Measurements from ENCODE around the gene VIT.
A peak's percentile ranks its signal among the peaks of the same experiment; 100 is the strongest.

The VIT gene

DNA sequence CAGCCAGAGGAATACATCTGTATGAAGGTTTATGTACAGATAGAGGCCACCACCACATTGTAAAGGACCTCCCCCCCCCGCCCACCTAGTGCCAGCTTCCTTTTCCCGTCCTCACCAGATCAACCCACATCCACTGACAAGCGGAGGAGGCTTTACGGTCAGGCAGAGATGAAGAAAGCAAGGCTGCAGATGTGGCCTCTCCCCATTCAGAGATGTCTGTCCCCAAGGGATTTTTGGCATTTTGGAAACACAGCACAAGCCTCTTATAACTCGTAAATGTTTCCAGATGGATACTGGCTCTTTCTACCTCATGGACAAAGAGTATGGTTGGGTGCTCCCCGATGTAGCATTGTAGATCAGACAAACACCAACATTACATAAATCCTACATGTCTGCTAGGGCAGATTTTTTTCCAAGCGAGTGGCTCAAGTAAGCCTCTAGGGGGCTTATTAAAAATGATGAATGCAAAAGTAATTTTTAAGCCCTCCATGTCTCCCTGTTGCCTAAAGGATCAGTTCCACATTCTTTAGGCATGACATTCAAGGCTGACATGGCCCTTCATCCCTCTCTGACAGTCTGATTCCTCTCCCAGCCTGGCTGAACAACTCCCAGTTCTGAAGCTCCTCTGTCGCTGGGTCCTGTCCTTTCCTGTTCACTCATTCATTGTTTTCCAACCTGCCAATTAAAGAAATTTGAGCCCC lies 11.7 kb downstream of the VIT start:
- no peak for DNase-seq

DNA sequence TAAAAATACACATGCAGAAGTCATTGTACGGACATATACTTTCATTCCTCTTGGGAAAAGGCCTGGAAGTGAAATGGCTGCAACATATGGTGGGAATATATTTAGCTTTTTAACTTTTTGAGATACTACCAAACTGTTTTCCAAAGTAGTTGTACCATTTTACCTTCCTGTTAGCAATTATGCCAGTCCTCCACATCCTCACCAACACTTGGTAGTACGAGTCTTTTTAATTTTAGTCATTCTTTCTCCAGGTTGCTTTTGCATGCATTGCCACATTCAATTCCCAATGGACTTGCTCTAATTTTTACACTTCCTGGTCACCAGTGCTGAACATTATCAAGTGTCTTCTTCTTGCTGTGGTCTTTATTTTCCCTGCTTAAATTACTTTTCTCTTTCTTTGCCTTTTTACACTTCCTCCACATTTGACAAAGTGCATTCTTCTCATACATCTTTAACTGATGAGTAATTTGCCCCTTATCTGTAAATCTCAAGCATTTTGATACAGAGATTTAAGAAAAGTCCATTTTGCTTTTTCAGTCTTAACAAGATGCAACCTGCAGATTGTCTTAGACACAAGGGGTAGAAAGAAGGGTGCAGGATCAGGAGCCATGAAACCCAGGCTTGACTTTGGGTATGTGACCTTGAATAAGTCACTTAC lies 14.5 kb downstream of the VIT start:
- DNase-seq = no peak

DNA sequence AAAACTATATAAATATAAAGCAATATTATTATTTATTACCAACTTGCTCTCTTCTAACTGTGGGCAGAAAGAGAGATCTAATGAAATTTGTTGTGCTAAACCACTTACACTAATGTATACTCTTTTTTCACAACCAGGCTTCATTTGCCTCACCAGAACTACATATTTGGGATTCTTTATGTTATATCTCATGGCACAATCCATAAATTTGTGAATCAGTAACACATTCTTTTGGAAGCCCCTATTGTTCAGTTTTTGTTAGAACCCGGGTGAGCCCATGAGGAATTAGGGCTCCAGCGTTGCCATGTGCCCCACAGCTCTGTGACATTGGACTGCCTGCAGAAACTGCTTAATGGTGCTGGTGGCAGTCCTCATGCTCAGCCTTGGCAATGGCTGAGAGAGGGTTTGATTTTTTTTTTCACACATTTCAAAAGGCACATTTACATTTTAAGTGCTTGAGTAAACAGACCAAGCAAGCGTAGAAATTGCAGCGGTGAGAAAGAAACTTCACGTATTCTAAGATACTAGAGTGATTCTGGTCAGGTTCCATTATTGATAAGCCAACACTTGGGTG lies 15.3 kb downstream of the VIT start:
- no peak for DNase-seq

DNA sequence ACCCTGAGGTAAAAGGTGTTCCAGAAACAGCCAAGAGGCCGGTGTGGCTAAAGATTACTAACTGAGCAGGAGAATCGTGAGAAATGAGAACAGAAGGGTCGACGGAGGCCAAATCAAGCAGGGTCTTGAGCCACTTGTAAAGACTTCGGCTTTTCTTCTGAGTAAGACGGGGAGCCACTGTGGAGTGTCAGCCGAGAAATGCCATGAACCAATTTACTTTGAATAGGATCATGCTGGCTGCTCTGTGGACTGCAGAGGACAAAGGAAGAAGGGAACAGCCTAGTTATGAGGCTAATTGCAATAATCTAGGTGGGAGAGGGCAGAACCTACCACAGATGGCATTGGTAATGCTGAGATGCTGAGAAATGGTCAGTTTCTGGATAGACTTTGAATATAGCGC lies 16.8 kb downstream of the VIT start:
- no peak for DNase-seq

DNA sequence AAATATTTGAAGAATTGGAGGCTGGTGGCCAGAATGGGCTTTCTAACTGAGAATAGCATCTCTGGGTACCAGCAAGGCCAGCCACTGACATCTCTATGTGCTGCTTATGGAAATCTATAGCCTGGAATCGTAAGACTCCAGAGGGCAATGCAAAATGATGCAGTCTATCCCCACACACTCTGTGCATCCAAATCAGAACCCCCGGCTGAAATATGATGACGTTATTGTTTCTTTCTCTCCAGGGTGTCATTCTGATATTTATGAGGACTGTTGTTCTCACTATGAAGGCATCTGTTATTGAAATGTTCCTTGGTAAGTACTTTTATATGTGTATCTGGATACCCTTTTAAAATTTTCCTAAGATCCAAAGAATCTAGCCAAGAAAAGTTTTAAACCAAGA lies 19.6 kb downstream of the VIT start:
- no peak for DNase-seq

DNA sequence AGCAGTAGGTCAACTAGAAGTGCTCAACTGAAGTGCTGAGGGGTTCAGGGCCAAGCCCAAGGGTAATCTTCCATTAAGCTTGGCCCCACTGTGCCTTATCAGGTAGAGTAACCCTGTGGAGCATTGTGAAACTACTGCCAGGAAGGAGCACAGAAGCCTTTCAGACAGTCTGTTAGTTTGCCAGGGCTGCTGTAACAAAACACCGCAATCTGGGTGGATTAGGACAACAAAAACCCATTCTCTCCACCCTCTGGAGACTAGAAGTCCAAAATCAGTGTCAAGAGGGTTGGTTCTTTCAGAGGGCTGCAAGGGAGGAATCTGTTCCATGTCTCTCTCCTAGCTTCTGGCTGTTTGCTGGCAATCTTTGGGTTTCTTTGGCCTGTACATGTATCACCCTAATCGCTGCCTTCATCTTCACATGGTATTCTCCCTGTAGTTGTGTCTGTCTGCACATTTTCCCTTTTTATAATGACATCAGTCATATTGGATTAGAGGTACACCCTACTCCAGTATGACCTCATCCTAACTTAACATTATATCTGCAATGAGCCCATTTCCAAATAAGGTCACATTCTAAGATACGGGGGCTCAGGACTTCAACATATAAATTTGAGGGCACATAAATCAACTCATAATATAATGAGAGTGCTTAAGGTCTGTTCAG lies 21.2 kb downstream of the VIT start:
- DNase-seq = no peak

DNA sequence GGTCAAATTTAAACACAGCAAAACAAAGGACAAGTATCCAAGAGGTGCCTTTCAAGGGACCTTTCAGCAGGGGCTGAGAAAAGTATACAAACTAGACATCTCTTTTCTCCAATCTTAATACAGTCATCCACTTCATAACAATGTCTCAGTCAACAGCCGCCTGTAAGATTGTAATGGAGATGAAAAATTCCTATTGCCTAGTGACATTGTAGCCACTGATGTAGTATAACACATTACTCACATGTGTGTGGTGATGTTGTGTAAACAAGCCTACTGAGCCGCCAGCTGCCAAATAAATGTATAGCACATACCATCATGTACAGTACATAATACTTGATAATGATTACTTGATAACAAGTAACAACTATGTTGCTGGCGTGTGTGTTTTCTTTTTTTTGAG lies 31.0 kb downstream of the VIT start:
- no peak for DNase-seq

DNA sequence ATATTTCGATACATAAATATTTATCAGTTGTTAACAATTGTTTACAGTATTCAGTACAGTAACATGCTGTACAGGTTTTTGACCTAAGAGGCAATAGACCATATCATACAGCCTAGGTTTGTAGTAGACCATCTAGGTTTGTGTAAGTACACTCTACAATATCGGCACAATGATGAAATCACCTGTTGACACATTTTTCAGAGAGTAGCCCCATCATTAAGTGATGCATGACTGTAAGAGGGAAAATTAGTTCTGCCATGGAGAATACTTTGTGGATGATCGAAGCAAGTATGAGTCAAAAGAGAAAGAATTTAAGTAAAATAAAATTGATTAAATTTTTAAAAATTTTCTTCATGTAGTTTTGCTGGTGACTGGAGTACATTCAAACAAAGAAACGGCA lies 32.6 kb downstream of the VIT start:
- no peak for DNase-seq

DNA sequence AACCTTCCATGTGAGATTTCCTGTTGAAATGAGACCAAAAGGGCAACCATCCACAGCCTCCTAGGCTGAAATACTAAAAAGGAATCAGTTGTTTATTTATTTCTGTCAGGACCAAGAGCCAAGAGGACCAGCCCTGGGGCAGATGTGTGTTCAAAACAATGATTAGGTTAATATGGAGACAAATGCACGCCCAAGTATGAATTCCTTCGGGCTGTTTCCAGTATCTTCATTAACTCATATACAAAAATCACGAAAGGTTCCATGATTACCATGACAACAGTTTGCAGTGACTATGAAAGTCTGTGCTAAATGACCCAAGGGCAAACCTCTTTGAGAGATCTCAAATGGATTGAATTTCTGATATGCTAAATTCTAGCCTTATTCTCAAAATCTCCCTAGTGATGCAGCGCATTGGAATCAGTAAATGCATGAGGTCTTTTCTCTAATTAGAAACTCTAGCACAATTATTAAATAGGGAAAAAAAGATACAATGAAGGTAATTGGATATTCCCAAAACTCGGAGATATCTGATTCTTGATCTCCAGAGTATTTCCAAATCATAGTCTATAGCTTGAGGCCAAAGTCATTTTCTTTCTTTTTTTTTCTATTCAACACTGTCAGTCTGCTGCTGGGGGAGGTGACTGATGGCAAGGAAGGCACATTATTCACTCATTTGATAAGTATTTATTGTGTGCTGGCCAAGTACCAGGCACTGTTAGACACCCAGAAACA lies 35.6 kb downstream of the VIT start:
- DNase-seq = no peak

DNA sequence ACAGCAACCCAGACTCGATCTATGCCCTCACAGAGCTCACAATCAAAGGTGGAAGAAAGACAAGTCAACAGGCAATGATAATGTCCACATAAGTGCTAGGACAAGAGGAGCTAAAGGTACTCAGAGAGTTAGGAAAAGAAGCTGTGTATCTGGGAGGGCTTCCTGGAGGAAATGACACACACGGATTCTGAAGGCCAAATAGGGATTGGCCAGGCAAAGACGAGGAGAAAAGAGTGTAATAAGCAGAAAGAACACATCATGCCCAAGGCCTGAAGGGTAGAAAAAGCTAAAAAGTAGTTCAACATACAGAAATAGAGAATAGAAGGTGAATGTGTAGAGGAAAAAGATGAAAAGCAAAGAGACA lies 36.1 kb downstream of the VIT start:
- no peak for DNase-seq

DNA sequence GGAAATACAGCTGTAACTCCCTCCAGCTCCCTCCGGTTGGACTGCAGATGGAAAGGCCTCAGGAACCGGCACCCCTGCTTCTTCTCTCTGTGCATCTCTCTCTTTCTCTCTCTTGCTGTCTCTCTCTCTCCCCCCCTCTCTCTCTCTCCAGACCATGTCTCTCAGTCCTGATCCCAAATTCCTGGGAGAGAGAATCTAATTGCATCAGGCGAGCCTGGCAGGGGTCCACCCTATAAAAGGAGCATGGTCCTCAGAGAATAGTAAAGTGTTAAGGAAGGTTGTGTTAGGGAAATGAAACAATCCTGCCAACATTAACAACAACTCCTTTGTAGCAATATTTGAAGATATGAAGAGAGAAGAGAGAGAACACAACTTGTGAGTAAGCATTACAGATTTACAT lies 36.7 kb downstream of the VIT start:
- DNase-seq = no peak

DNA sequence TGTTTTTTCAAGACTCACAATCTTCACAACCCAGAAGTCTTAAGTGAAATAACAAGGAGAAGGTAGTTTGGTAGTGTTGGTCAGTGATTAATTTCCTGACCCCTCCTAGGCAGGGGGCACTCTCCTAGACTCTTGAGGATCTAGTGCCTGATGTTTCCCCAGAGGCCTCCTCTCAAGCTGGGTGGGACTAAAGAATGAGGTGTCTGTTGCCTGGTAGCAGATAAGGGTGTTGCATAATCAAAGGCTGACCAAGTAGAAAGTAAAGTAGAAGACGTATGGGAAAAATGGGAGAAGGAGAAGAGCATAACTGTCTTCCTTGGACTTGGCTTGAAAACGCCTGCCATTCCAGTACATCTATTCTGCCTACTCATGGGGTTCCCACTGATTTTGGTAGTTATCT lies 37.8 kb downstream of the VIT start:
- no peak for DNase-seq

DNA sequence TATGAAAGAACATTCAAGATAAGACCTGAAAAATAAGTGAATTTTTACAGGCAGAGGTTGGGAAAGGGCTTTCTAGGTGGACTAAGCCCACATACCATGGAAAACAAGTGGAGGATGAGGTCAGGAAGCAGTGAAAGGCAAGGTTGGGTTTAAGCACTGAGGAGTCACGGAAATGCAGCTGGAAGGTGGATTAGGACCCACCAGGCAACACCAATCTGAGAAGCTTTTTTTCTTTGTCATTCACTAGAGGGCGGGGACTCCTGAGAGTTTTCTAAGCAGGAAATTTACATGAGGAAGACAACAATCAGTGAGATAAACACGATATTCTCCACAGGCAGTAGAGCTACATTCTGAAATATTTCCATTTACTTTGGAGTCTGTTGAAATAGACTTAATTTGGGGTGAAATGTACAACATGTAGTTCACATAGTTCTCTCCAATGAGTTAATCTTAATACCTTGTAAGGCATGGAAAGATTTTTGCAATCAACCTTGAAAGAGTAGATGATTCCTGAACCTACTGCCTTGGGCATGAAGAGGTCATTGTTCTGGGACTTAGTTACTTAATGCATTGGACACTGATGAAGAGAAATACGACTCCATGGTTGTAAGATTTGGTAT lies 40.7 kb downstream of the VIT start:
- no peak for DNase-seq

DNA sequence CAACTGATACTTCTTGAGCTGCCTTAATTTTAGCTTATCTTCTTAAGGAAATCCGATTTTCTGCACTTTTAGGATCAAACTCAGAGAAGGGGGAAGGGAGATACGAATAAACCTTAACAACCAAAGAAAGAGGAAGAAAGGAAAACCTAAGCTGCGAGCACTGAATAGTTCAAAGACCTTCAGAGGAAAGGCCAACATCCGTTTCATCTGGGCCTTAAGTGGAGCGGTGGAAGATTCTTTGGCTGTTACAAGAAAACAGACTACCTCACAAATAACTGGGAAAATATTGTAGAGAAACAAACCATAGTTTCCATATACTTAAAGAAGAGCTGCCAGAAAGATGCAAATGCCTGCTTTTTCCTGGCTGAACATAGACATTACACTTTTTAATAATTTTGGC lies 43.6 kb downstream of the VIT start:
- no peak for DNase-seq

DNA sequence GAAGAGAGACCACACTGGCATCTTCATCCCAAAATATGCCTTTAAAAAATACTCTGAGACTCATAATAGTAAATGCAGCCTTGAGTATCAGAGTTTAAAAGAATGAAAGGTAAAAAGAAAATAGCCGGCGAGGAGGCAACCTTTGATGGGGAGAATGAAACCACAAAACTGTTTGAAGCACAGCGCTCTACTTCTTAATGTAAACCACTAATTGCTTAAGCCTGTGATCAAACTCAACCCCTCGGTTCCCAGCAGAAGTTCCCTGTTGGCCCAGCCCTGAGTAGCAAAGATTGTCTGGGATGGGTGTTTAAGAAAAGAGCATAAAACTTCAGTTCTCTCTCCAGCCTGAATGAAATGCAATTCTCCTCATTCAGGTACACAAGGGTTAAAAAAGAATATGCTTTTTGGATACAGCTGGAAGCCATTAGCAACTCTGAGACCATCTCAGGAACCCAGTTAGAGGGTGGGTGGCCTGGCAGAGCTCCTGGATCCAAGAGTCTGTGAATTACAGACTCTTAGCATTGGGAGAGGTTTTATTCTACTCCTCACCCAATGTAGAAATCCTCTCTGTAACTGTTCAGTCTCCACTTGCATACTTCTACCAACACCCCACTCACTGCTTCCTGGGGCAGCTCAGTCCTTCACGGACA lies 44.8 kb downstream of the VIT start:
- DNase-seq = no peak

DNA sequence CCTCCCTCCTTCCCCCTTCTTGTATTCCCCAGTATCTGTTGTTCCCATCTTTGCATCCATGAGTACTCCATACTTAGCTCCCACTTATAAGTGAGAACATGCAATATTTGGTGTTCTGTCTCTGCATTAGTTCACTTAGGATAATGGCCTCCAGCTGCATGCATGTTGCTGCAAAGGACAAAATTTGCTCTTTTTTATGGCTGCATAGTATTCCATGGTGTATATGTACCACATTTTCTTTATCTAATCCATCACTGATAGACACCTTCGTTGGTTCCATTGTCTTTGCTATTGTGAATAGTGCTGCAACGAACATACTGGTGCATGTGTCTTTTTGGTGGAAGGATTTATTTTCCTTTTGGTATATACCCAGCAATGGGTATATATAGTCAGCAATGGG lies 47.4 kb downstream of the VIT start:
- no peak for DNase-seq

DNA sequence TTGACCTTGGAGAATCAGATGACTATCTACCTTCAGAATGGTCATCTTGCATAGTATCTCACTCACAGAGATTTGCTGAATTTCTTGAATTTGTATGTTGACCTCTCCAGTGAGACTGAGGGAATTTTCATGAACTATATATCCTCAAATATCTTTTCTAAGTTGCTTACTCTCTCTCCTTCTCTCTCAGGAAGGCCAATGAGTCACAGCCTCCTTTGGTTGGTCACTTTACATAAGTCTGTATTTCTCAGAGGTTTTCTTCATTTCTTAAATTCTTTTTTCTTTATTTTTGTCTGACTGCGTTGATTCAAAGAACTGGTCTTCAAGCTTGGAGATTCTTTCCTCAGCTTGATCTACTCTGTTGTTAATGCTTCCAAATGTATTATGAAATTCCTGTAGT lies 51.7 kb downstream of the VIT start:
- DNase-seq = no peak

DNA sequence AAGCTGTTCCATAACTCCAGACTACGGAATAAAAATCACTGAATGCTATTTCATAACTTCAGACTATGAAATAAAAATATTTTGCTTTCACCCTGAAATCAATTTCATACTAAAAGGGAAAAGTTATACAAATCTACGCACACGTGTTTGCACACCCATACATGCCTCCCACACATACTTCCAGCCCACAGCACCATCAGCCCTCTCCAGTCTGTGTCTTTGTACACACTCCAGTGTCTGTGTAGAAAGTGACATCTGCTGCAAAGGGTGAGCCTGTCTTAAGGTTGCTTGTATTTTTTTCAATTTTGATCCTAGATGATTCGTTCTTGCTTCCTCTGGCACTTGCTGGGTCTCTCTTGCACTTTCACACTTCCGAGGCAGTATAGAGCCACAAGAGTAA lies 53.6 kb downstream of the VIT start:
- DNase-seq = peak in 1 of 56 donors; percentile 1

DNA sequence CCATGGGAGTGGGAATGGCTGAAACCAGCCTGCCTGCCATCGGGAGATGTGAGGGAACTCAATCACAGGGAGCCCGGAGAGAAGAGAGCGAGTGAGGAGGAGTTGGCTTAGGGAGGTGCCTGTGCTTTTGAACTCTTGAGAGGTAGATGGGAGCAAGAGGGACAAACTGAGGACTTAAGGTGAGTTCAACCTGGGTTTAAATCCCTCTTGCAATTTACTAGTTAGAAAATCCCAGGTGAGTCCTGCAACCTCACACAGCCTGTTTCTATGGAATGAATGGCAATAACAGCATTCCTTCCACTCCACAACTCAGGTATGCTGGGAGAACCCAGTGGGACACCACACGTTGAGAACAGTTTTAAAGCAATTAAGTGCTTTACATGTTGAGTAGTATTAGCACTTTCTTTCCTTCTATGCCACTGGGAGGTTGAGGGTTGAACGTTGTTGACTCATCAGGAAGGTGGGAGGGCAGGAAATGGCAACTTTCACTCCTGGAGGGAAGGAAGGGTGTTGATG lies 57.3 kb downstream of the VIT start:
- DNase-seq = peak in 3 of 56 donors; percentile 4 to 17 (median 4)

DNA sequence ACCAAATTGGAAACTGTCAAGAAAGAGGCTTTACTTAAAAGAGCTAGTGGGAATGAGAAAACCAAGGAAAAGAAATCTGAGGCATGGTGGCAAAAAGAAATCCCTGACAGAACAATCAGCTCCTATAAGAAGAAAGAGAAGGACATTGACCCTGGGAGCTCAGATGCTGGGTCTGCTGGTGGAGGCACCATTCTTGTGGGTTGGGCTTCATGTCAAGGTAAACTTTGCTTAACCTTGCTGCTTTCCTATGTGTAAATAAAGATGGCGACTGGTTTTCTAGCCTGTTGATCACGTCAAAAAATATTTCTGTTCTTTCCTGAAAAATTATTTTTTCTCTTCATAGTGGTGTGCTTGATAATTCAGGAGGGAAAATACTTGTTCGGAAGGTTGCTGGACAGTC lies 58.1 kb downstream of the VIT start:
- no peak for DNase-seq

DNA sequence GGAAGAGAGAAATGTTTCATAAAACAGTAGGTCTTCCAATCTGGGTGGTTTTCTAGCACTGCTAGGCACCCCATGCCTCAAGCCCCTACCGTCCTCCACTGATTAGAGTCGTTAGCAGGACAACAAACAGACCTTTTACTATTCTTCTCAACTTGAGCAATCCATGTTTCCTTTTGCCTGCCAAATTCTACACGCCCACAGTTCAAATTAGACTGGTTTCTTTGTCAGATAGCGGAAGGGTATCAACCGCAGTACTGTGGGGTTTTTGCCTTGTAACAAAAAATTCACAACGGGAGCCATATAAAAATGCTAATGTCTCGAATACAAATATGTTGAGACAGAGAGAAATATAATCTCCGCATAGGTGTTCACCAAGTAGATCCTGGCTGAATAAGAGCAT lies 59.9 kb downstream of the VIT start:
- no peak for DNase-seq

All from nucleus accumbens (tissue), 56 donors.